NCI-H69 (cell line): Measurements from ENCODE around the gene PCDHGB5.
"Not testable (repeated sequence)": the region's sequence is repeated elsewhere in the genome, so short reads cannot be mapped to it uniquely, and the experiment has no call there.

Experiments
- DNase-seq: peaks from one replicate; lab custom pipeline; 2025; lab: John Stamatoyannopoulos, UW

Gene PCDHGB5

GRCh38 chr5:141382469-141383294, 15.1 kb upstream of the PCDHGB5 start, which contains the start of gene PCDHGA7:
Gene PCDHGA7, plus strand, starts transcription at chr5:141382742. Its CDS starts 158 bp downstream, at chr5:141382900.
- no peak for DNase-seq

DNA sequence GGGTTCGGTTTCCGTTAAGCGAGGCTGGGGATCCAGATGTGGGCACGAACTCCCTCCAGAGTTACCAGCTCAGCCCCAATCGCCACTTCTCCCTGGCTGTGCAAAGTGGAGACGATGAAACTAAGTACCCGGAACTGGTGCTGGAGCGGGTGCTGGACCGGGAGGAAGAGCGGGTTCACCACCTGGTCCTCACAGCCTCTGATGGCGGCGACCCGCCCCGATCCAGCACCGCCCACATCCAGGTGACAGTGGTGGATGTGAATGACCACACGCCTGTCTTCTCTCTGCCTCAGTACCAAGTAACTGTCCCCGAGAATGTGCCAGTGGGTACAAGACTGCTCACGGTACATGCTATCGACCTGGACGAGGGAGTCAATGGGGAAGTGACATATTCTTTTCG, 14.4 kb upstream of the PCDHGB5 start:
- no peak for DNase-seq

- no peak for DNase-seq
Measured at GRCh38 chr5:141384471-141385267, 13.1 kb upstream of the PCDHGB5 start.

DNA sequence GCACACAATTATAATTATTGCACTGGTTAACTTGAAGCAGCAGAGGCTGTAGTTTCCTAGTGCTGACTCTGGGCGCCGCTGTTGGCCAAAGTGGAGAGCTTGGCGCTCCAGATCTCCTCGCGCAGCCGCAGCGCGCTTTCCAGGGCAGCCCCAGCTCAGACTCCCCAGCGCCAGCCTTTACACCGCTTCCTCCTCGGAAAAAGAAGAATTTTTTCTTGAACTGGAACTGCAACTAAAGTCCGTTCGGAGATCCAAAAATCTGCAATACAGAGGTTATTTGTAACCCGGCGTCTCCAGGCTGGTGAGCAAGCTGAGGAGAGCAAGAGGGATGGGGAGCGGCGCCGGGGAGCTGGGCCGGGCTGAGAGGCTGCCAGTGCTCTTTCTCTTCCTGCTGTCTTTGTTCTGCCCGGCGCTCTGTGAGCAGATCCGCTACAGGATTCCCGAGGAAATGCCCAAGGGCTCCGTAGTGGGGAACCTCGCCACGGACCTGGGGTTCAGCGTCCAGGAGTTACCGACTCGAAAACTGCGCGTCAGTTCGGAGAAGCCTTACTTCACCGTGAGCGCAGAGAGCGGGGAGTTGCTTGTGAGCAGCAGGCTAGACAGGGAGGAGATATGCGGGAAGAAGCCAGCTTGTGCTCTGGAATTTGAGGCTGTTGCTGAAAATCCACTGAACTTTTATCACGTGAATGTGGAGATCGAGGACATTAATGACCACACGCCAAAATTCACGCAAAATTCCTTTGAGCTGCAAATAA, 10.0 kb upstream of the PCDHGB5 start, which contains the start of gene PCDHGB4:
Gene PCDHGB4 (plus strand): TSS at position 142 of the 755 bp plus-strand sequence. CDS start 187 bp downstream, at position 329.
- DNase-seq, result not testable (repeated sequence)

DNA sequence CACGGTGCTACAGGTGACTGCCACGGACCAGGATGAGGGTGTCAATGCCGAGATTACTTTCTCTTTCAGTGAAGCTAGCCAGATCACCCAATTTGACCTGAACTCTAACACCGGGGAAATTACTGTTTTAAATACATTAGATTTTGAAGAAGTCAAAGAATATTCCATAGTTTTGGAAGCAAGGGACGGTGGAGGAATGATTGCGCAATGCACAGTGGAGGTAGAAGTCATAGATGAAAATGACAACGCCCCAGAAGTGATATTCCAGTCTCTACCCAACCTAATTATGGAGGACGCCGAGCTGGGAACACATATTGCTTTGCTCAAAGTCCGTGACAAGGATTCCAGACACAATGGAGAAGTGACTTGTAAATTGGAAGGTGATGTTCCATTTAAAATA, 9.1 kb upstream of the PCDHGB5 start:
- DNase-seq, result no peak

- DNase-seq, result no peak
Measured at GRCh38 chr5:141389153-141390042, 8.3 kb upstream of the PCDHGB5 start.

DNA sequence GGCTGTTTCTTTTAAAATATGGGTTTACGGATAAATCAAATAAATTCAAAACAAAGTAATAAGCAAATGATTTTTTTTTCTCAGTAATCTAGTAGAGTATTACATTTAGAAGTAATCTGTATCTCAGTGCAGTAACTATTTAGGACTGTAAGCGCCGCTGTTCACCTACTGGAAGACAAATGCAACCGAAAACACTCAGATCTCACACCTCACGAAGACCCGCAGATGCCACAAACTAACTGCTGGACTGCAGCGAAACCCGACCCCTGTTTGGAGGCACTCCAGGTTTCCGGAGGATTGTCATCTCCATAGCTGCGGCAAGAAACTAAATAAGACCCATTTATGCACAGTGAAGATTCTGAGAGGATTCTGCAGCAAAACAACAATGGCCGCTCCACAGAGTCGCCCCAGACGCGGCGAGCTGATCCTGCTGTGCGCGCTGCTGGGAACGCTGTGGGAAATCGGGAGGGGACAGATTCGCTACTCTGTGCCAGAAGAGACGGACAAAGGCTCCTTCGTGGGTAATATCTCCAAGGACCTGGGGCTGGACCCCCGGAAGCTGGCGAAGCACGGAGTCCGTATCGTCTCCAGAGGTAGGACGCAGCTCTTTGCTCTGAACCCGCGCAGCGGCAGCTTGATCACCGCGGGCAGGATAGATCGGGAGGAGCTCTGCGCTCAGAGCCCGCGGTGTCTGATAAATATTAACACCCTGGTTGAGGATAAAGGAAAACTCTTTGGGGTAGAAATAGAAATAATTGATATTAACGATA, 5.1 kb upstream of the PCDHGB5 start, which contains the start of gene PCDHGA8:
Gene PCDHGA8 (plus strand): TSS at position 205 of the 770 bp plus-strand sequence. CDS start 181 bp downstream, at position 386.
- DNase-seq, result peak; percentile 39

DNA sequence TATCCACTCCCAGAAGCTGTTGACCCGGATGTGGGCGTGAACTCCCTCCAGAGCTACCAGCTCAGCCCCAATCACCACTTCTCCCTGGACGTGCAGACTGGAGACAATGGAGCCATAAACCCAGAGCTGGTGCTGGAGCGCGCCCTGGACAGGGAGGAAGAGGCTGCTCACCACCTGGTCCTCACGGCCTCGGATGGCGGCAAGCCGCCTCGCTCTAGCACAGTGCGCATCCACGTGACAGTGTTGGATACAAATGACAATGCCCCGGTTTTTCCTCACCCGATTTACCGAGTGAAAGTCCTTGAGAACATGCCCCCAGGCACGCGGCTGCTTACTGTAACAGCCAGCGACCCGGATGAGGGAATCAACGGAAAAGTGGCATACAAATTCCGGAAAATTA, 4.5 kb upstream of the PCDHGB5 start:
- DNase-seq, result no peak

- DNase-seq, result not testable (repeated sequence)
Measured at GRCh38 chr5:141394401-141395187, 3.2 kb upstream of the PCDHGB5 start.

- no peak for DNase-seq
Measured at GRCh38 chr5:141398608-141399007, 861 bp downstream of the PCDHGB5 start.

DNA sequence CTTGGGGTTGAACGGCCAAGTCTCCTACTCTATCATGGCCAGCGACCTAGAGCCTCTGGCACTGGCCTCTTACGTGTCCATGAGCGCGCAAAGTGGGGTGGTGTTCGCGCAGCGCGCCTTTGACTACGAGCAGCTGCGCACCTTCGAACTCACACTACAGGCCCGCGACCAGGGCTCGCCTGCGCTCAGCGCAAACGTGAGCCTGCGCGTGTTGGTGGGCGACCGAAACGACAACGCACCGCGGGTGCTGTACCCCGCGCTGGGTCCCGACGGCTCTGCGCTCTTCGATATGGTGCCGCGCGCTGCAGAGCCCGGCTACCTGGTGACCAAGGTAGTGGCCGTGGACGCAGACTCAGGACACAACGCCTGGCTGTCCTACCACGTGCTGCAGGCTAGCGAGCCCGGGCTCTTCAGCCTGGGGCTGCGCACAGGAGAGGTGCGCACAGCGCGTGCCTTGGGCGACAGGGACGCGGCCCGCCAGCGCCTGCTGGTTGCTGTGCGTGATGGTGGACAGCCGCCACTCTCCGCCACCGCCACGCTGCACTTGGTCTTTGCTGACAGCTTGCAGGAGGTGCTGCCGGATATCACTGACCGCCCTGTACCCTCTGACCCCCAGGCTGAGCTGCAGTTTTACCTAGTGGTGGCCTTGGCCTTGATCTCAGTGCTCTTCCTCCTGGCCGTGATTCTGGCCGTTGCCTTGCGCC, 2.0 kb downstream of the PCDHGB5 start:
- DNase-seq, result no peak

GRCh38 chr5:141402553-141403243, 5.0 kb downstream of the PCDHGB5 start, which contains the start of gene PCDHGA9:
Gene PCDHGA9, plus strand, starts transcription at chr5:141402778. Its CDS starts 175 bp downstream, at chr5:141402953.
- peak; percentile 73 for DNase-seq

DNA sequence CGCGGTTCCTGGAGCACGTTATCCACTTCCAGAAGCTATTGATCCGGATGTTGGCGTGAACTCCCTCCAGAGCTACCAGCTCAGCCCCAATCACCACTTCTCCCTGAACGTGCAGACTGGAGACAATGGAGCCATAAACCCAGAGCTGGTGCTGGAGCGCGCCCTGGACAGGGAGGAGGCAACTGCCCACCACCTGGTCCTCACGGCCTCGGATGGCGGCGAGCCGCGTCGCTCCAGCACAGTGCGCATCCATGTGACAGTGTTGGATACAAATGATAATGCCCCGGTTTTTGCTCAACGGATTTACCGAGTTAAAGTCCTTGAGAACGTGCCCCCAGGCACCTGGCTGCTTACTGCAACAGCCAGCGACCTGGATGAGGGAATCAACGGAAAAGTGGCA, 5.6 kb downstream of the PCDHGB5 start:
- no peak for DNase-seq

- peak; percentile 88 for DNase-seq
Measured at GRCh38 chr5:141407790-141408505, 10.2 kb downstream of the PCDHGB5 start, which contains the start of gene PCDHGB6. Gene PCDHGB6, plus strand, starts transcription at chr5:141408021. Its CDS starts 182 bp downstream, at chr5:141408203.

DNA sequence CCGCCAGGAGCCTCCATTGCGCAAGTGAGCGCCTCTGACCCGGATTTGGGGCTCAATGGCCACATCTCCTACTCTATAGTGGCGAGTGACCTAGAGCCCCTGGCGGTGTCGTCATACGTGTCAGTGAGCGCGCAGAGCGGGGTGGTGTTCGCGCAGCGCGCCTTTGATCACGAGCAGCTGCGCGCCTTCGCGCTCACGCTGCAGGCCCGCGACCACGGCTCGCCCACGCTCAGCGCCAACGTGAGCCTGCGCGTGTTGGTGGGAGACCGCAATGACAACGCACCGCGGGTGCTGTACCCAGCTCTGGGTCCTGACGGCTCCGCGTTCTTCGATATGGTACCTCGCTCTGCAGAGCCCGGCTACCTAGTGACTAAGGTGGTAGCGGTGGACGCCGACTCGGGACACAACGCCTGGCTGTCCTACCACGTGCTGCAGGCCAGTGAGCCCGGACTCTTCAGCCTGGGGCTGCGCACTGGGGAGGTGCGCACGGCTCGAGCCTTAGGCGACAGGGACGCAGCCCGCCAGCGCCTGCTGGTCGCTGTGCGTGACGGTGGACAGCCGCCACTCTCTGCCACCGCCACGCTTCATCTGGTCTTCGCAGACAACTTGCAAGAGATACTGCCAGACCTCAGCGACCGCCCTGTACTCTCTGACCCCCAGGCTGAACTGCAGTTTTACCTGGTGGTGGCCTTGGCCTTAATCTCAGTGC, 12.0 kb downstream of the PCDHGB5 start:
- no peak for DNase-seq

DNA sequence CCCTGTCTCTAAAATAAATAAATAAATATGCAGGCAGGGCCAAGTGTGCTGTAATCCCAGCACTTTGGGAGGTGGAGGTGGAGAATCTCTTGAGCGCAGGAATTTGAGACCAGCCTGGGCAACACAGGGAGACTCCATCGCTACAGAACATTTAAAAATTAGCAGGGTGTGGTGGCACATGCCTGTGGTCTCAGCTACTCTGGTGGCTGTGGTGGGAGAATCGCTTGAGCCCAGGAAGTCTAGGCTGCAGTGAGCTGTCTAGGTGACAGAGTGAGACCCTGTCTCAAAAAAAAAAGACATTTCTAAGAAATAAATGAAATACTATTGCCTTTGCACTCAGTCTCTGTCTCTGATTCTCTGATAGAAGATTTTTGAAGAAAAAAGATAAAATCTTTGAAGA, 13.8 kb downstream of the PCDHGB5 start:
- no peak for DNase-seq
